HG03432 (cell line): ENCODE results near the gene KLHL13.
"Not testable (repeated sequence)": the region's sequence is repeated elsewhere in the genome, so short reads cannot be mapped to it uniquely, and the experiment has no call there.

Experiments used
- ATAC-seq: cut with Tn5 transposase; IDR thresholded peaks from one replicate; pipeline ENCODE4 v1.9.1; 2021; ENCODE audit warnings: mild to moderate bottlenecking, moderate library complexity; ENCODE audit not compliant: unreplicated experiment

Gene KLHL13

GRCh38 chrX:118088084-118088483 lies 28.5 kb downstream of the KLHL13 start:
- ATAC-seq: no peak

- ATAC-seq: no peak
Observed at GRCh38 chrX:118074196-118074595, 42.4 kb downstream of the KLHL13 start.

GRCh38 chrX:118066867-118067515 lies 49.6 kb downstream of the KLHL13 start:
- ATAC-seq: no peak

GRCh38 chrX:118062817-118063615 lies 53.6 kb downstream of the KLHL13 start:
- ATAC-seq: peak; percentile 82

GRCh38 chrX:118062048-118062789 lies 54.4 kb downstream of the KLHL13 start:
- peak; percentile 65 for ATAC-seq

GRCh38 chrX:118058924-118059323 lies 57.7 kb downstream of the KLHL13 start:
- ATAC-seq: no peak

- ATAC-seq: no peak
Observed at GRCh38 chrX:118056870-118057269, 59.7 kb downstream of the KLHL13 start.

- no peak for ATAC-seq
Observed at GRCh38 chrX:118049713-118050112, 66.9 kb downstream of the KLHL13 start.

GRCh38 chrX:118047446-118048186 lies 69.0 kb downstream of the KLHL13 start:
- peak; percentile 74 for ATAC-seq

GRCh38 chrX:118039591-118039990 lies 77.0 kb downstream of the KLHL13 start:
- ATAC-seq: no peak

- ATAC-seq: no peak
Observed at GRCh38 chrX:118038614-118039365, 77.8 kb downstream of the KLHL13 start.

GRCh38 chrX:118026631-118027030 lies 90.0 kb downstream of the KLHL13 start:
- ATAC-seq: no peak

- no peak for ATAC-seq
Observed at GRCh38 chrX:118025226-118025625, 91.4 kb downstream of the KLHL13 start.

GRCh38 chrX:118024482-118024881 lies 92.1 kb downstream of the KLHL13 start:
- ATAC-seq: peak; percentile 38

- ATAC-seq: no peak
Observed at GRCh38 chrX:118022753-118023152, 93.9 kb downstream of the KLHL13 start.

GRCh38 chrX:118016422-118016821 lies 100.2 kb downstream of the KLHL13 start:
- ATAC-seq: no peak

GRCh38 chrX:118002417-118002816 lies 114.2 kb downstream of the KLHL13 start:
- ATAC-seq: not testable (repeated sequence)

GRCh38 chrX:118000518-118000917 lies 116.1 kb downstream of the KLHL13 start:
- no peak for ATAC-seq

- no peak for ATAC-seq
Observed at GRCh38 chrX:117998171-117998570, 118.4 kb downstream of the KLHL13 start.

GRCh38 chrX:117996918-117997480 lies 119.6 kb downstream of the KLHL13 start:
- ATAC-seq: no peak
